ENCODE data around the gene CPPED1. TPM values are rescaled to one million over a fixed set of nuclear protein-coding genes. Genes with fewer than 3 reads are reported as not detected.

The CPPED1 gene
- total and polyA plus RNA-seq, 7 donors: 9.5 to 23.8 (median 11.1) TPM

GRCh38 chr16:12837756-12838155 lies 34.1 kb upstream of the CPPED1 start:
- Histone ChIP-seq H3K36me3 (no peaks in the 10 kb centered on the region), H3K27me3 (no peaks in the 10 kb centered on the region), H3K4me3 (no peak overlapping the region), H3K9me3 (peaks cover 0 to 6% (median under 1%) of the 10 kb centered on the region in 4 donors), H3K4me1 (peaks cover 0 to 6% (median 0%) of the 10 kb centered on the region in 4 donors), H3K27ac (no peak overlapping the region)
- TF ChIP-seq, protein P1, sequence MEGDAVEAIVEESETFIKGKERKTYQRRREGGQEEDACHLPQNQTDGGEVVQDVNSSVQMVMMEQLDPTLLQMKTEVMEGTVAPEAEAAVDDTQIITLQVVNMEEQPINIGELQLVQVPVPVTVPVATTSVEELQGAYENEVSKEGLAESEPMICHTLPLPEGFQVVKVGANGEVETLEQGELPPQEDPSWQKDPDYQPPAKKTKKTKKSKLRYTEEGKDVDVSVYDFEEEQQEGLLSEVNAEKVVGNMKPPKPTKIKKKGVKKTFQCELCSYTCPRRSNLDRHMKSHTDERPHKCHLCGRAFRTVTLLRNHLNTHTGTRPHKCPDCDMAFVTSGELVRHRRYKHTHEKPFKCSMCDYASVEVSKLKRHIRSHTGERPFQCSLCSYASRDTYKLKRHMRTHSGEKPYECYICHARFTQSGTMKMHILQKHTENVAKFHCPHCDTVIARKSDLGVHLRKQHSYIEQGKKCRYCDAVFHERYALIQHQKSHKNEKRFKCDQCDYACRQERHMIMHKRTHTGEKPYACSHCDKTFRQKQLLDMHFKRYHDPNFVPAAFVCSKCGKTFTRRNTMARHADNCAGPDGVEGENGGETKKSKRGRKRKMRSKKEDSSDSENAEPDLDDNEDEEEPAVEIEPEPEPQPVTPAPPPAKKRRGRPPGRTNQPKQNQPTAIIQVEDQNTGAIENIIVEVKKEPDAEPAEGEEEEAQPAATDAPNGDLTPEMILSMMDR (IDR thresholded peaks at IDR 0.05): no peak
- TF ChIP-seq POLR2AphosphoS5 (IDR thresholded peaks at IDR 0.05) (no peak), EP300 (IDR thresholded peaks at IDR 0.05) (no peak), POLR2A (IDR thresholded peaks at IDR 0.05) (no peak)
- intact Hi-C loops (cut with DNase I): no loop called here
- no peak for DNase-seq

- Histone ChIP-seq H3K27me3 (no peaks in the 10 kb centered on the region), H3K27ac (no peak overlapping the region), H3K9me3 (peaks cover 0 to 6% (median under 1%) of the 10 kb centered on the region in 4 donors), H3K4me1 (peaks cover 0 to 6% (median 0%) of the 10 kb centered on the region in 4 donors), H3K36me3 (no peaks in the 10 kb centered on the region), H3K4me3 (no peak overlapping the region)
- no peak for DNase-seq
- TF ChIP-seq POLR2AphosphoS5 (IDR thresholded peaks at IDR 0.05) (no peak), POLR2A (IDR thresholded peaks at IDR 0.05) (no peak), EP300 (IDR thresholded peaks at IDR 0.05) (no peak)
- TF ChIP-seq, protein P1 (IDR thresholded peaks at IDR 0.05): no peak
- intact Hi-C loops (cut with DNase I): no loop called here
- 75 to 96% methylated on average over 1 of the region's 1 CpG for WGBS, 2 donors
Measured at GRCh38 chr16:12837291-12837690, 33.6 kb upstream of the CPPED1 start.

DNA sequence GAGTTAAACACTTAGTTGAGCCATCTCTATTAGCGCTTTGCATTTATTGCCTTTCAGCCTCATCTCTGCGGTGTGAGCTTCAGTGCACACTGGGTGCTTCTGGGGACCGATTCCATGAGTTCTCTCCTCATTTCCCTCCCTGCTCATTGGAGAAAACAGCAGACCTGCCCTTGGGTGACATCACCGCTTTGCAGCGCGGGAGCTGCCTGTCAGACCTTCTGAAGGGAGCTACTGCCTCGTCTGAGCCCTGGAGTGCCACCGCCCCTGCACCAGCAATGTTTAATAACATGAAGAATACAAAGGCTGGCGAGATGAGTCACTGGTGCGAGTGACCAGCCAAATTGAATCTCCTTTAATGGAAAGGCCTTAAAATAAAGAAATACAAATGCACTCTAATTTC lies 30.2 kb upstream of the CPPED1 start:
- Histone ChIP-seq H3K9me3 (peaks cover 0 to 6% (median under 1%) of the 10 kb centered on the region in 4 donors), H3K4me3 (no peak overlapping the region), H3K27me3 (no peaks in the 10 kb centered on the region), H3K4me1 (peaks cover 0 to 6% (median 0%) of the 10 kb centered on the region in 4 donors), H3K27ac (no peak overlapping the region), H3K36me3 (no peaks in the 10 kb centered on the region)
- DNase-seq: no peak
- no peak for TF ChIP-seq EP300 (IDR thresholded peaks at IDR 0.05)
- no peak for TF ChIP-seq POLR2AphosphoS5 (IDR thresholded peaks at IDR 0.05)
- intact Hi-C loops (cut with DNase I): no loop called here
- 40 to 50% methylated on average over 10 of the region's 10 CpGs for WGBS, 2 donors

DNA sequence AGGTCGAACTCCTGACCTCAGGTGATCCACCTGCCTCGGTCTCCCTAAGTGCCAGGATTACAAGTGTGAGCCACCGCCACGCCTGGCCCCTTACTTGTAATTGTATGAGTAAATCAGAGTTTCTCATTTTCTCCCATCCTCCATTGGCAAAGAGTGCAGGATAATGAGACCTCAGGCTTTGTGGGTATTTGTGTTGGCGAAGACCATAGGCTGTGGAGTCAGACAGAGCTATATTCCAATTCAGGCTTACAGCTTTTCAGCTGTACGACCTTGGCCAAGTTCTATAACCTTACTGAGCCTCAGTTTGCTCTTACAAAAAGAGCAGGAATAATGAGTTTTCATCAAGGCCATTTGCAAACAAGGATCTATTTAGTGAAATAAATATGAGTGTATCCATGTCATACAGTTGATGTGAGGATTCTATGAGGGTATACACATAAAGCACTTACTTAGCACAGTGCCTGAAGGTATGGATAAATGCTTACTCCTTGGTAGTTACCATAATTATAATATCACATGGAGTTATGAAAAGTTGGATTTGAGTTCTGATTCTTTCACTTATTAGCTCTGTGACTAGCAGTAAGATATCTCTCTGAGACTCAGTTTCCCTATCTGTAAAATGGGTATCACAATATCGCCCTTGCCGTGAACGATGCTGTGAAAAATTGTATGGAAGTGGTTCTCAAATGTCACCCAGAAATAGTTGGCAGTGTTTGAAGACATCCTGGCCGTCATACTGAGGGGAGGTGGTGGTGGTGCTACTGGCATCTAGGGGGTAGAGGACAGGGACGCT lies 25.6 kb upstream of the CPPED1 start:
- intact Hi-C loops (cut with DNase I): no loop called here
- H3K9me3 ChIP-seq: no peaks in the 10 kb centered on the region
- H3K27ac ChIP-seq: no peak overlapping the region
- WGBS, 2 donors: 82 to 88% methylated on average over 11 of the region's 11 CpGs
- TF ChIP-seq, protein P1 (IDR thresholded peaks at IDR 0.05): no peak
- TF ChIP-seq EP300 (IDR thresholded peaks at IDR 0.05): no peak
- TF ChIP-seq POLR2AphosphoS5 (IDR thresholded peaks at IDR 0.05): no peak
- no peak for TF ChIP-seq POLR2A (IDR thresholded peaks at IDR 0.05)
- no peak overlapping the region for H3K4me3 ChIP-seq
- DNase-seq: no peak
- H3K36me3 ChIP-seq: no peaks in the 10 kb centered on the region
- peaks cover 0 to 6% (median 0%) of the 10 kb centered on the region in 4 donors for H3K4me1 ChIP-seq
- no peaks in the 10 kb centered on the region for H3K27me3 ChIP-seq

DNA sequence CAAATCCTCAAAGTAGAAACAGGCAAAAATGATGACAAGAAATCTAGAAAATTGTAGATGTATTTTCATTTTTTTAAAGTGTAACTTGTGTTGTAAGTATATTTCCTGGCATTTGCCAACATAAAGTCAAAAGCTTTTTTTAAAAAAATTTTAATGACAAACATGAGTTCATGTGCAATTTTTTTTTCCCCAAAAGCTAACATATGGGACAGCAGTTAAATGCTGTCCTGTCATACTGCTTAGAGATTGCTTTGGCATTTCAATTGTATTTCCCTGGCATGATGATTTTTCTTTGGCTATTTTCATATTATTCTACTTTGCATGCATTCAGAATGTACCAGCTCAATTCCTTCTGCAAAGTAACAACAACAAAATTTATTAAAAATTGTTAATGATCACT lies 24.5 kb upstream of the CPPED1 start:
- no peaks in the 10 kb centered on the region for H3K36me3 ChIP-seq
- H3K27me3 ChIP-seq: no peaks in the 10 kb centered on the region
- H3K4me3 ChIP-seq: no peak overlapping the region
- no peaks in the 10 kb centered on the region for H3K4me1 ChIP-seq
- no peak overlapping the region for H3K27ac ChIP-seq
- TF ChIP-seq POLR2A (IDR thresholded peaks at IDR 0.05): no peak
- TF ChIP-seq, protein P1 (IDR thresholded peaks at IDR 0.05): no peak
- no peak for DNase-seq
- no peaks in the 10 kb centered on the region for H3K9me3 ChIP-seq
- intact Hi-C loops (cut with DNase I): no loop called here

Measured in sigmoid colon (tissue), 7 donors.